ENCODE measurements around the gene TTYH2. TPM values are rescaled to one million over a fixed set of nuclear protein-coding genes. Genes with fewer than 3 reads are reported as not detected.
A peak's percentile ranks its signal among the peaks of the same experiment; 100 is the strongest.

The TTYH2 gene
- total and polyA plus RNA-seq, 9 donors: 9.8 to 43.1 (median 18.9) TPM

DNA sequence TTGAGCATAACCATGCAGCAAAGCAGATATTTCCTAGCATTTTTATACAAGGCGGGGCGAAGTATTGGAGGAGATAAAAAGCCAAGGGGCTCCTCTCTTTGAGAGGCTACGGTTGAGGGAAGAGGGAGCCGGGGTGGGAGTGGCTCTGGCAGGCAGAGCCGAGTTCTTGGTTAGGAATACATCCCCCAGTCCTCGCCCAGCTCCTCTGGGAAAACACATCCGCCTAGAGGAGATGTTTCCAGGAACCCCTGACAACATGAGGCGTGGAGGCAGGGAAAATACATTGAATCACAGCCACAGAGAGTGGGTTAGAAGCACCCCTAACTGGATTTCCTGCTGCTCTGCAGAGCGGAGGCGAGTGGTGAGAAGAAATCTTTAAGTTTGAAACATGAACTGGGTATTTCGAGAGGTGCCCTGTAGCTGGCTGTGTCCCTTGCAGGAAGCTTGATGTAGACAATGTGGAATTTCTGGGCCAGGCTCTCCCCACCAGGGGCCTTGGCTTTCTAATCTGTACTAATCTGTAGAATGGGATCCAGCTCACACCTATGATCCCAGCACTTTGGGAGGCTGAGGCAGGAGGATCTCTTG is 27.3 kb downstream of the TTYH2 start:
- Histone ChIP-seq H3K27ac (peak overlapping the region in 1 of 2 donors; percentile 47), H3K4me1 (ENCODE audit: insufficient read depth) (peaks cover 5% of the 10 kb centered on the region), H3K9me3 (no peaks in the 10 kb centered on the region), H3K36me3 (no peaks in the 10 kb centered on the region), H3K4me3 (no peak overlapping the region), H3K27me3 (no peaks in the 10 kb centered on the region)
- DNase-seq: peak; percentile 59 to 78 (median 72)
- 7 to 19% (median 9%) methylated on average over 11 of the region's 11 CpGs for WGBS, 3 donors
- intact Hi-C loops (cut with DNase I): no loop called here
- TF ChIP-seq EP300 (IDR thresholded peaks at IDR 0.05): no peak
- TF ChIP-seq, protein P1, sequence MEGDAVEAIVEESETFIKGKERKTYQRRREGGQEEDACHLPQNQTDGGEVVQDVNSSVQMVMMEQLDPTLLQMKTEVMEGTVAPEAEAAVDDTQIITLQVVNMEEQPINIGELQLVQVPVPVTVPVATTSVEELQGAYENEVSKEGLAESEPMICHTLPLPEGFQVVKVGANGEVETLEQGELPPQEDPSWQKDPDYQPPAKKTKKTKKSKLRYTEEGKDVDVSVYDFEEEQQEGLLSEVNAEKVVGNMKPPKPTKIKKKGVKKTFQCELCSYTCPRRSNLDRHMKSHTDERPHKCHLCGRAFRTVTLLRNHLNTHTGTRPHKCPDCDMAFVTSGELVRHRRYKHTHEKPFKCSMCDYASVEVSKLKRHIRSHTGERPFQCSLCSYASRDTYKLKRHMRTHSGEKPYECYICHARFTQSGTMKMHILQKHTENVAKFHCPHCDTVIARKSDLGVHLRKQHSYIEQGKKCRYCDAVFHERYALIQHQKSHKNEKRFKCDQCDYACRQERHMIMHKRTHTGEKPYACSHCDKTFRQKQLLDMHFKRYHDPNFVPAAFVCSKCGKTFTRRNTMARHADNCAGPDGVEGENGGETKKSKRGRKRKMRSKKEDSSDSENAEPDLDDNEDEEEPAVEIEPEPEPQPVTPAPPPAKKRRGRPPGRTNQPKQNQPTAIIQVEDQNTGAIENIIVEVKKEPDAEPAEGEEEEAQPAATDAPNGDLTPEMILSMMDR (IDR thresholded peaks at IDR 0.05): no peak
- no peak for TF ChIP-seq POLR2A (IDR thresholded peaks at IDR 0.05)

DNA sequence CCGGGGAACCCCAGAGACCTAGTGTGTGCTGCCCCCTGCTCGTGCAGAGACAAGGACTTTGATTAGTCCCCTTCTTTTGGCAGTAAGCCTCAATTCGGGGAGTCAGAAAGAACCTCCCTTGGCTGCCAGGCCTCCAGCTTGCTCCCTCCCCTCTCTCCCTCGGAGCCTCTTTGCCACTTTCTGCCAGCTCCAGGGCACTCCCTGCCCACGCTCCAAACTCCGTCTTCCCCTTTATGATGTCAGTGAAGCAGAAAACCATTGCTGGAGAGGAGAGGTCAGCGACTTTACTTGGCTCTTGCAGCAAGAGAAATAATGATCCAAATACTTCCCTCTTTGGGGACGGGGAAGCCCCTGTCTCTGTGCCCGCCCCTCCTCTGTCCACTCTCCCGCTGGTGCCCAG is 28.1 kb downstream of the TTYH2 start:
- Histone ChIP-seq H3K4me1 (ENCODE audit: insufficient read depth) (peaks cover 5% of the 10 kb centered on the region), H3K27me3 (no peaks in the 10 kb centered on the region), H3K36me3 (no peaks in the 10 kb centered on the region), H3K9me3 (no peaks in the 10 kb centered on the region), H3K4me3 (no peak overlapping the region), H3K27ac (peak overlapping the region in 1 of 2 donors; percentile 47)
- no peak for TF ChIP-seq POLR2A (IDR thresholded peaks at IDR 0.05)
- TF ChIP-seq, protein P1 (IDR thresholded peaks at IDR 0.05): no peak
- TF ChIP-seq EP300 (IDR thresholded peaks at IDR 0.05): no peak
- DNase-seq: no peak
- 37 to 44% (median 38%) methylated on average over 10 of the region's 10 CpGs for WGBS, 3 donors
- intact Hi-C loops (cut with DNase I): no loop called here

DNA sequence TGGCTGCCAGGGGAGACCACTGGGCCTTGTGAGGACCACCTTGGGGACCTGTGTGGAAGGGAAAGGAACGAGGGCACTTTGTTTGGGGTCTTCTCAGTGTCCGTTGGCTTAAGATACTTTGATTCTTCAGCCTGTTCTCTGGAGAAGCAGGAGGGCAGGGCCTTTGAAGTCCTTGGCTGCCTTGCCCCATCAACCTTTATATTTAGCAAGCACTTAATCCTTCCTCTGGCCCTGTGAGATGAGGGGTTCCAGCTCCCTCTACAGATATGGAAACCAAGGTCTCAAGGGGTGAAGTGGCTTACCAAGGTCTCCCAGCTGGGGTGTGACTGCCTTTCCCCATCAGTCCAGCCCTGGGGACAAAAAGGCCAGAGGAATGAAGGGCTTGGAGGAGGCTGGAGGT is 28.5 kb downstream of the TTYH2 start:
- Histone ChIP-seq H3K27me3 (no peaks in the 10 kb centered on the region), H3K27ac (no peak overlapping the region), H3K4me3 (no peak overlapping the region), H3K36me3 (no peaks in the 10 kb centered on the region), H3K4me1 (ENCODE audit: insufficient read depth) (peaks cover 5% of the 10 kb centered on the region), H3K9me3 (no peaks in the 10 kb centered on the region)
- intact Hi-C loops (cut with DNase I): no loop called here
- no peak for DNase-seq
- TF ChIP-seq, protein P1 (IDR thresholded peaks at IDR 0.05): no peak
- TF ChIP-seq POLR2A (IDR thresholded peaks at IDR 0.05) (no peak), EP300 (IDR thresholded peaks at IDR 0.05) (no peak)
- 60 to 82% (median 70%) methylated on average over 2 of the region's 2 CpGs for WGBS, 3 donors

DNA sequence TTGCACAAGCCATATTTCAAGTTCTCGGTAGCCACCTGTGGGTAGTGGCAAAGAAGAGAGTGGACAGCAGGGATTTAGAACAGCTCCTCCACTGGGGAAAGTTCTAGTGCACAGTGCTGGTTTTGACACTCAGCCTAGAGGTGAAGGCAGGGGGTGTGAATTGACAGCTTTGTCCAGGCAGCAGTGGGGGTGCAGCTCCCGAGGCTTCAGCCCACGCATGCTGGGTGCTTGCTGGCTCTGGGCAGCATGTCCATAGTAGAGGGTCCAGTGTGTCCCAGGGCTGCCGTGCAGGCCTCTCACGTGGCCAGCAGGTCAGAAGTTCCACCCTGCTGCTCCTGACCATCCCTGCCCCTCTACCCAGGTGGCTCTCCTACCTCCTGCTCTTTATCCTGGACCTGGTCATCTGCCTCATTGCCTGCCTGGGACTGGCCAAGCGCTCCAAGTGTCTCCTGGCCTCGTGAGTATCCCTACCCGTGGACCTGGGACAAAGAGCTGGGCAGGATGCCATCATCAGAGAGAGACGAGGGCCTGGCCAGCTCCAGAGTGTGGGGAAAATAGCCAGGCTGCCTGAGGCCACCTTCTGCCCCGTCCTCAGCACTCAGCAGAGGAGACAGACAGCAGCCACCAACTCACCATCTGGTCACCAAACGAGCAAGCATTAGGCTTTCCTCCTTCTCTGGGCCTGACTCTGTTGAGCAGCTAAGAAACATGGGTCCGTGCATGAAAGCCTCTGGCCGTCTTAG is 29.8 kb downstream of the TTYH2 start:
- no peaks in the 10 kb centered on the region for H3K27me3 ChIP-seq
- no peaks in the 10 kb centered on the region for H3K36me3 ChIP-seq
- H3K4me1 ChIP-seq (ENCODE audit: insufficient read depth): peaks cover 5% of the 10 kb centered on the region
- TF ChIP-seq POLR2A (IDR thresholded peaks at IDR 0.05): no peak
- no peak for TF ChIP-seq EP300 (IDR thresholded peaks at IDR 0.05)
- TF ChIP-seq, protein P1 (IDR thresholded peaks at IDR 0.05): no peak
- DNase-seq: no peak
- no peak overlapping the region for H3K27ac ChIP-seq
- 77 to 85% (median 85%) methylated on average over 13 of the region's 13 CpGs for WGBS, 3 donors
- no peaks in the 10 kb centered on the region for H3K9me3 ChIP-seq
- intact Hi-C loops (cut with DNase I): no loop called here
- H3K4me3 ChIP-seq: no peak overlapping the region
